Measurements from ENCODE around the gene CABYR. TPM values are rescaled to one million over a fixed set of nuclear protein-coding genes. Genes with fewer than 3 reads are reported as not detected.

The CABYR gene
- total and polyA plus RNA-seq, 2 of the 8 experiments (the other 6 are each of a cell fraction or from before 2014, with no cell fraction given), result 14.5 to 18.8 TPM

DNA sequence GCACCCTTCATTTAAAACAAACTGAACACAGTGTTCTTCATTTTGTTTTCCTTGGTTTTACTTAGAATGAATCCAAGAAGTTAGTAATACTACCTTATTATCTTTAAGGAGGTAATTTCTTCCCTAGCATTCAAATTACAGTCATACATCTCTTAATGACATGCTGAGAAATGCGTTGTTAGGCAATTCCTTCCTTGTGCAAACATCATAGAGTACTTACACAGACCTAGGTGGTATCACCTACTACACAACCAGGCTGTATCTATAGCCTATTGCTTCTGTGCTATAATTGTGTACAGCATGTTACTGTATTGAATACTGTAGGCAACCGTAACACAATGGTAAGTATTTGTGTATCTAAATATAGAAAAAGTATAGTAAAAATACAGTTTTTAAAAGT is 8.4 kb upstream of the CABYR start:
- H4K91ac ChIP-seq (replicated peaks; ENCODE audit: insufficient read length, low read length), result no peak overlapping the region
- no peak overlapping the region for H2BK120ac ChIP-seq (replicated peaks; ENCODE audit: low read depth, low read length)
- H3K56ac ChIP-seq (replicated peaks; ENCODE audit: insufficient read length, low read depth, low read length), result no peak overlapping the region
- no peak overlapping the region for H2BK15ac ChIP-seq (ENCODE audit: low read length)
- H3K14ac ChIP-seq (ENCODE audit: insufficient read length), result no peak overlapping the region
- H3K4ac ChIP-seq (replicated peaks; ENCODE audit: insufficient read length, low read depth, low read length), result no peak overlapping the region
- no peak overlapping the region for H2AFZ ChIP-seq (ENCODE audit: low read length)
- H3K27ac ChIP-seq (ENCODE audit: low read depth, low read length), result no peak overlapping the region
- no peaks in the 10 kb centered on the region for H3K79me1 ChIP-seq (ENCODE audit: low read depth, low read length)
- no peak for TF ChIP-seq RBBP5 (IDR thresholded peaks at IDR 0.05; ENCODE audit: borderline replicate concordance, low read depth, low read length)
- TF ChIP-seq PHF8 (conservative IDR thresholded peaks at IDR 0.05; ENCODE audit: low read depth, low read length), result no peak
- TF ChIP-seq GTF2F1 (IDR thresholded peaks at IDR 0.05; ENCODE audit: borderline replicate concordance, low read depth, low read length), result no peak
- TF ChIP-seq SP4 (IDR thresholded peaks at IDR 0.05; ENCODE audit: low read length), result no peak
- H3K4me1 ChIP-seq (replicated peaks in 1 of 4; ENCODE audit: control insufficient read depth in 3 of 4, insufficient read depth in 4 of 4, low read length in 3 of 4), result no peaks in the 10 kb centered on the region
- 69% methylated on average over 2 of the region's 2 CpGs; no CpG with 5 or more reads in 1 of the 2 experiments for WGBS, 2 experiments (ENCODE audit: extremely low coverage in 1 of 2, insufficient coverage in 1 of 2, insufficient read length in 1 of 2, insufficient replicate concordance in 2 of 2, low coverage in 1 of 2, low lambda C conversion rate in 2 of 2, missing lambda C conversion rate in 1 of 2)
- DNase-seq (ENCODE audit: low read depth in 1 of 2, low spot score in 2 of 2), result no peak
- H3K79me2 ChIP-seq (ENCODE audit: control insufficient read depth in 1 of 2, insufficient read depth in 2 of 2, low read length in 2 of 2), result no peaks in the 10 kb centered on the region
- peaks cover 0 to 18% (median 1%) of the 10 kb centered on the region in 4 experiments; a peak in 3 of 8 replicates for H3K36me3 ChIP-seq (ENCODE audit: control insufficient read depth in 2 of 4, insufficient read depth in 4 of 4, low read length in 3 of 4)
- no peak overlapping the region for H2BK12ac ChIP-seq (ENCODE audit: low read depth, low read length)
- POLR2A ChIA-PET (ENCODE audit: partially characterized antibody), result no interaction called here
- FAIRE-seq, result no peak
- no peak overlapping the region for H4K8ac ChIP-seq (ENCODE audit: extremely low read depth, insufficient read depth, low read length)
- H3K9me3 ChIP-seq (ENCODE audit: insufficient read depth in 2 of 2, low read depth in 1 of 2, low read length in 1 of 2), result no peaks in the 10 kb centered on the region
- H3K23me2 ChIP-seq (ENCODE audit: low read depth, low read length), result no peaks in the 10 kb centered on the region
- no peak overlapping the region for H2AK5ac ChIP-seq (ENCODE audit: low read depth, low read length)
- H3K18ac ChIP-seq (ENCODE audit: extremely low read depth, low read length), result no peak overlapping the region
- no peak overlapping the region for H2BK5ac ChIP-seq (ENCODE audit: low read depth, low read length)
- H4K20me1 ChIP-seq (replicated peaks in 1 of 2; ENCODE audit: control insufficient read depth in 1 of 2, insufficient read depth in 2 of 2, low read length in 2 of 2), result no peaks in the 10 kb centered on the region
- no peaks in the 10 kb centered on the region for H3K27me3 ChIP-seq (replicated peaks in 1 of 4; ENCODE audit: control insufficient read depth in 3 of 4, extremely low read depth in 1 of 4, insufficient read depth in 3 of 4, low read length in 3 of 4)
- H3K4me2 ChIP-seq (ENCODE audit: insufficient read depth in 1 of 2, low read depth in 2 of 2, low read length in 2 of 2), result no peak overlapping the region
- no peak overlapping the region for H2BK20ac ChIP-seq (ENCODE audit: low read length)
- no peak overlapping the region for H4K5ac ChIP-seq (ENCODE audit: insufficient read length, low read depth, low read length)
- no peak overlapping the region for H3K9ac ChIP-seq (replicated peaks in 1 of 4; ENCODE audit: extremely low read depth in 1 of 4, low read depth in 3 of 4, low read length in 3 of 4)
- no peak overlapping the region for H3K4me3 ChIP-seq (ENCODE audit: extremely low read depth in 1 of 4, insufficient read depth in 2 of 4, low read depth in 3 of 4, low read length in 4 of 4)
- no peak overlapping the region for H3K23ac ChIP-seq (ENCODE audit: insufficient read length)
- CTCF ChIA-PET (ENCODE audit: partially characterized antibody), result no interaction called here

Measured in H1 (cell line).